IMR-90 (cell line): ENCODE results near the gene CKAP2L. TPM values are rescaled to one million over a fixed set of nuclear protein-coding genes. Genes with fewer than 3 reads are reported as not detected.

ENCODE experiments used
- ATAC-seq: fragments of 200-7000 bp; cut with Tn5 transposase; 2 replicates; pipeline ENCODE4 v1.9.1; 2020; ENCODE audit warnings: low read depth, mild to moderate bottlenecking, moderate library complexity
- BruUV-seq: library from RNA; stranded (reverse); fragments of 400-500 nt; replicated peaks from 2 replicates; lab custom pipeline; 2021; lab: Mats Ljungman, UMichigan
- CTCF ChIA-PET: fragments of 300-600 bp; formaldehyde crosslinking; extraction: SDS; loops from one replicate; lab custom pipeline; 2021; ENCODE audit warnings: antibody characterized with exemption; lab: Yijun Ruan, JAX
- POLR2A ChIA-PET: fragments of 300-600 bp; sonication (Branson Sonifier 250); formaldehyde crosslinking; loops from one replicate; lab custom pipeline; 2022; ENCODE audit warnings: antibody characterized with exemption; ENCODE audit not compliant: unreplicated experiment; lab: Charles Lee
- DNase-seq: peaks from one replicate; pipeline ENCODE4 v3.0.0; 2013
- H2AFZ ChIP-seq: replicated peaks from 2 replicates; pipeline ENCODE3; 2013; ENCODE audit warnings: low read length, mild to moderate bottlenecking; ENCODE audit not compliant: poor library complexity
- H2AK5ac ChIP-seq: 2 replicates; pipeline ENCODE4 v1.6.1; 2013; ENCODE audit warnings: low read depth, low read length, inconsistent platforms
- H2AK9ac ChIP-seq: replicated peaks from 2 replicates; pipeline ENCODE3; 2013; ENCODE audit warnings: mild to moderate bottlenecking, low read depth, low read length, moderate library complexity; ENCODE audit not compliant: poor library complexity
- H2BK120ac ChIP-seq: 2 replicates; pipeline ENCODE4 v1.6.1; 2013; ENCODE audit warnings: low read depth, low read length, inconsistent platforms
- H2BK15ac ChIP-seq: 3 replicates; pipeline ENCODE4 v1.6.1; 2013; ENCODE audit warnings: low read depth, low read length, inconsistent platforms
- H2BK20ac ChIP-seq: 2 replicates; pipeline ENCODE4 v1.6.1; 2013; ENCODE audit warnings: low read depth, mild to moderate bottlenecking, inconsistent platforms, low read length, moderate library complexity
- H2BK5ac ChIP-seq: 2 replicates; pipeline ENCODE4 v1.6.1; 2013; ENCODE audit warnings: mild to moderate bottlenecking, low read depth, low read length, inconsistent platforms; ENCODE audit not compliant: poor library complexity, severe bottlenecking
- H3K14ac ChIP-seq: replicated peaks from 2 replicates; pipeline ENCODE4 v1.6.1; 2013; ENCODE audit warnings: low read depth, low read length, inconsistent platforms
- H3K18ac ChIP-seq: 2 replicates; pipeline ENCODE4 v1.6.1; 2013; ENCODE audit warnings: low read depth, low read length, control low read depth
- H3K23ac ChIP-seq: 2 replicates; pipeline ENCODE4 v1.6.1; 2013; ENCODE audit warnings: low read depth, low read length, inconsistent platforms
- H3K27ac ChIP-seq: 2 replicates; pipeline ENCODE4 v1.5.1; 2013; ENCODE audit warnings: mild to moderate bottlenecking, control low read depth, low read length; ENCODE audit not compliant: insufficient read depth
- H3K27me3 ChIP-seq: 2 replicates; pipeline ENCODE4 v1.6.1; 2013; ENCODE audit warnings: low read length; ENCODE audit not compliant: control insufficient read depth, insufficient read depth
- H3K36me3 ChIP-seq: 2 replicates; pipeline ENCODE4 v1.6.1; 2013; ENCODE audit warnings: low read length, mixed read lengths; ENCODE audit not compliant: control insufficient read depth, insufficient read depth
- H3K4ac ChIP-seq: 2 replicates; pipeline ENCODE4 v1.6.1; 2013; ENCODE audit warnings: low read depth, low read length, inconsistent platforms
- H3K4me1 ChIP-seq: 2 replicates; pipeline ENCODE4 v1.6.1; 2013; ENCODE audit warnings: low read length, mixed read lengths; ENCODE audit not compliant: control insufficient read depth, insufficient read depth
- H3K4me2 ChIP-seq: 2 replicates; pipeline ENCODE4 v1.6.1; 2013; ENCODE audit warnings: low read depth, mild to moderate bottlenecking, control low read depth, low read length, moderate library complexity
- H3K4me3 ChIP-seq: 2 replicates; pipeline ENCODE4 v1.5.1; 2013; ENCODE audit warnings: low read depth, mild to moderate bottlenecking, control low read depth, low read length, moderate library complexity; ENCODE audit not compliant: insufficient read depth
- H3K56ac ChIP-seq: 2 replicates; pipeline ENCODE4 v1.6.1; 2013; ENCODE audit warnings: low read length, inconsistent platforms; ENCODE audit not compliant: insufficient read depth; ENCODE audit errors: extremely low read depth
- H3K79me1 ChIP-seq, 2 experiments: 2 replicates each; pipeline ENCODE4 v1.6.1; 2013; ENCODE audit warnings: low read length in 2 of 2, inconsistent platforms in 1 of 2, low read depth in 1 of 2
- H3K9ac ChIP-seq: 2 replicates; pipeline ENCODE4 v1.6.1; 2013; ENCODE audit warnings: low read depth, low read length, control low read depth
- H3K9me1 ChIP-seq: 2 replicates; pipeline ENCODE4 v1.6.1; 2013; ENCODE audit warnings: low read length, inconsistent platforms; ENCODE audit not compliant: insufficient read depth
- H3K9me3 ChIP-seq: 2 replicates; pipeline ENCODE4 v1.6.1; 2013; ENCODE audit warnings: low read length; ENCODE audit not compliant: control insufficient read depth, insufficient read depth
- H4K20me1 ChIP-seq: 2 replicates; pipeline ENCODE4 v1.6.1; 2013; ENCODE audit warnings: low read length, inconsistent platforms; ENCODE audit not compliant: insufficient read depth
- H4K5ac ChIP-seq: 2 replicates; pipeline ENCODE4 v1.6.1; 2013; ENCODE audit warnings: mild to moderate bottlenecking, low read depth, low read length, control low read depth
- H4K8ac ChIP-seq, 2 experiments: 2 replicates each; pipeline ENCODE4 v1.6.1; 2013; ENCODE audit warnings: low read depth in 2 of 2, low read length in 2 of 2, control low read depth in 1 of 2, inconsistent platforms in 1 of 2
- H4K91ac ChIP-seq: 2 replicates; pipeline ENCODE4 v1.6.1; 2013; ENCODE audit warnings: low read depth, low read length, inconsistent platforms; ENCODE audit not compliant: insufficient read depth
- BHLHE40 ChIP-seq: fragments of 150-350 bp; IDR thresholded peaks from 2 replicates; pipeline ENCODE4 v1.6.1; 2016; ENCODE audit warnings: mild to moderate bottlenecking, low read depth, low read length
- CEBPB ChIP-seq: IDR thresholded peaks from 2 replicates; pipeline ENCODE4 v1.6.1; 2012; ENCODE audit warnings: low read depth, low read length, improper control_type of control experiment
- CHD1 ChIP-seq: IDR thresholded peaks from 2 replicates; pipeline ENCODE4 v1.6.1; 2012; ENCODE audit warnings: low read depth, low read length, improper control_type of control experiment
- FOS ChIP-seq: fragments of 150-350 bp; IDR thresholded peaks from 2 replicates; pipeline ENCODE4 v1.6.1; 2016; ENCODE audit warnings: low read depth, low read length
- MAFK ChIP-seq: IDR thresholded peaks from 2 replicates; pipeline ENCODE4 v1.6.1; 2012; ENCODE audit warnings: low read depth, low read length, improper control_type of control experiment
- MAZ ChIP-seq: IDR thresholded peaks from 2 replicates; pipeline ENCODE4 v1.6.1; 2012; ENCODE audit warnings: low read depth, mild to moderate bottlenecking, low read length, improper control_type of control experiment, moderate library complexity, borderline replicate concordance
- MXI1 ChIP-seq: IDR thresholded peaks from 2 replicates; pipeline ENCODE4 v1.6.1; 2012; ENCODE audit warnings: low read depth, mild to moderate bottlenecking, low read length, moderate library complexity, borderline replicate concordance
- NFE2L2 ChIP-seq: fragments of 150-350 bp; IDR thresholded peaks from 2 replicates; pipeline ENCODE4 v1.6.1; 2016; ENCODE audit warnings: low read depth, mild to moderate bottlenecking, low read length
- POLR2A ChIP-seq: IDR thresholded peaks from 2 replicates; pipeline ENCODE4 v1.6.1; 2012; ENCODE audit warnings: mild to moderate bottlenecking, low read depth, low read length
- RAD21 ChIP-seq: IDR thresholded peaks from 2 replicates; pipeline ENCODE4 v1.6.1; 2012; ENCODE audit warnings: low read length, improper control_type of control experiment
- RCOR1 ChIP-seq: IDR thresholded peaks from 2 replicates; pipeline ENCODE4 v1.6.1; 2012; ENCODE audit warnings: mild to moderate bottlenecking, low read length, improper control_type of control experiment; ENCODE audit not compliant: insufficient replicate concordance
- RFX5 ChIP-seq: IDR thresholded peaks from 2 replicates; pipeline ENCODE4 v1.8.0; 2012; ENCODE audit warnings: low read depth, mild to moderate bottlenecking, low read length, moderate library complexity
- SMC3 ChIP-seq: fragments of 150-350 bp; IDR thresholded peaks from 2 replicates; pipeline ENCODE4 v1.6.1; 2016; ENCODE audit warnings: low read depth, mild to moderate bottlenecking, antibody characterized with exemption, low read length, moderate library complexity
- WGBS, 2 experiments: methylation state at CpG; one replicate each; pipeline versions ENCODE4 v1.1.5 to v1.1.7; 2013; ENCODE audit warnings: missing lambda C conversion rate in 2 of 2; ENCODE audit not compliant: insufficient read length in 1 of 2; ENCODE audit errors: extremely low coverage in 2 of 2; 5-methylcytosine and 5-hydroxymethylcytosine counted together
- dilution Hi-C: fragments of 300-500 bp; cut with HindIII; formaldehyde crosslinking; loops from one replicate; pipeline ENCODE4 v1.14.3; 2018; ENCODE audit warnings: low sequenced_read_pairs; ENCODE audit not compliant: unreplicated experiment
- in situ Hi-C: fragments of 300-500 bp; cut with MboI; formaldehyde crosslinking; loops from 3 replicates; pipeline ENCODE4 v1.14.3; 2019; ENCODE audit warnings: low sequenced_read_pairs, inconsistent platforms, mixed read lengths
- intact Hi-C: fragments of 100-400 bp; cut with micrococcal nuclease; formaldehyde crosslinking; loops from 2 replicates; pipeline ENCODE4 v1.10.0; 2022
- polyA plus RNA-seq, 3 experiments: library from polyadenylated mRNA; depleted of rRNA; stranded (reverse); fragments of >200 nt; gene quantifications; 2 replicates each; pipeline ENCODE4 v1.2.3, GENCODE V29; 2012; ENCODE audit warnings: low replicate concordance in 1 of 3
- total RNA-seq: library from RNA; depleted of rRNA; stranded (reverse); fragments of >200 nt; gene quantifications from 2 replicates; pipeline ENCODE4 v1.2.3, GENCODE V29; 2012
- TF ChIP-seq, protein P1 (sequence below): fragments of 150-350 bp; IDR thresholded peaks from 2 replicates; pipeline ENCODE4 v1.6.1; 2016; ENCODE audit warnings: low read depth, mild to moderate bottlenecking, low read length, moderate library complexity, borderline replicate concordance
- TF ChIP-seq, protein P2 (sequence below): conservative IDR thresholded peaks from 2 replicates; pipeline ENCODE4 v1.5.1; 2012; ENCODE audit warnings: mild to moderate bottlenecking, low read depth, low read length, improper control_type of control experiment
- TF ChIP-seq, protein P3 (sequence below): fragments of 150-350 bp; IDR thresholded peaks from 2 replicates; pipeline ENCODE4 v1.6.1; 2017; ENCODE audit warnings: mild to moderate bottlenecking, antibody characterized with exemption, low read length, low read depth

The CKAP2L gene
- total and polyA plus RNA-seq, 2 of the 4 experiments (the other 2 are of a cell fraction) = 6.4 to 9.9 TPM

DNA sequence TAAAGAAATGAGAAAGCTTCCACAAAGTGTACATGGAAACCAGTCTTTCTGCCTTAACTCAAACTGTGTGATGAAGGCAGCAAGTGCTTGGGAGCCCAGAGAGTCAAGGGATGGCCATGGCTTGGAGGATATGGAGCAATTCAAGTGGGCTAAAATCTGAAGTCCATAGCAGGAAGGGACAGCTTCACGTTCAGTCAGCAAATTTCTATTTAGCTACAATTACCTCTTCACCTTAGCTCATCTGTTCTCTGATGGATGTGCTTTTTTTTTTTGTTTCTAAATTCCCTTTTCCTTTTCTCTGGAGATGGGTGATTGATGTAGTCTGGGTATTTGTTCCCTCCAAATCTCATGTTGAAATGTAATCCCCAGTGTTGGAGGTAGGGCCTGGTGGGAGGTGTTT is 24.8 kb upstream of the CKAP2L start:
- Histone ChIP-seq H2BK20ac (no peak overlapping the region), H3K4me1 (peaks cover 2% of the 10 kb centered on the region; the same call in 1 of the 2 replicates), H3K27me3 (no peaks in the 10 kb centered on the region), H2BK15ac (no peak overlapping the region), H3K4ac (no peak overlapping the region), H3K79me1 (no peaks in the 10 kb centered on the region), H3K18ac (no peak overlapping the region), H3K9me3 (peaks cover 6% of the 10 kb centered on the region), H3K36me3 (no peaks in the 10 kb centered on the region), H4K5ac (no peak overlapping the region), H3K9ac (no peak overlapping the region), H4K91ac (no peak overlapping the region), H3K27ac (no peak overlapping the region), H3K4me3 (no peak overlapping the region), H2AFZ (no peak overlapping the region), H4K20me1 (no peaks in the 10 kb centered on the region), H2AK9ac (no peak overlapping the region), H3K14ac (no peak overlapping the region), H2BK5ac (no peak overlapping the region), H2AK5ac (peak overlapping the region; percentile 30; the same call in 1 of the 2 replicates), H3K4me2 (no peak overlapping the region), H3K56ac (no peak overlapping the region), H3K23ac (no peak overlapping the region), H3K9me1 (no peaks in the 10 kb centered on the region), H4K8ac (no peak overlapping the region), H2BK120ac (no peak overlapping the region)
- ATAC-seq (no peak), DNase-seq (no peak)
- no TSS peak for BruUV-seq
- no peak for TF ChIP-seq MXI1
- TF ChIP-seq, protein P1, sequence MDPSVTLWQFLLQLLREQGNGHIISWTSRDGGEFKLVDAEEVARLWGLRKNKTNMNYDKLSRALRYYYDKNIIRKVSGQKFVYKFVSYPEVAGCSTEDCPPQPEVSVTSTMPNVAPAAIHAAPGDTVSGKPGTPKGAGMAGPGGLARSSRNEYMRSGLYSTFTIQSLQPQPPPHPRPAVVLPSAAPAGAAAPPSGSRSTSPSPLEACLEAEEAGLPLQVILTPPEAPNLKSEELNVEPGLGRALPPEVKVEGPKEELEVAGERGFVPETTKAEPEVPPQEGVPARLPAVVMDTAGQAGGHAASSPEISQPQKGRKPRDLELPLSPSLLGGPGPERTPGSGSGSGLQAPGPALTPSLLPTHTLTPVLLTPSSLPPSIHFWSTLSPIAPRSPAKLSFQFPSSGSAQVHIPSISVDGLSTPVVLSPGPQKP = no peak
- TF ChIP-seq RAD21 = no peak
- TF ChIP-seq BHLHE40 = no peak
- no peak for TF ChIP-seq SMC3
- no peak for TF ChIP-seq MAZ
- TF ChIP-seq CEBPB = no peak
- TF ChIP-seq CHD1 = no peak
- TF ChIP-seq FOS = no peak
- TF ChIP-seq NFE2L2 = no peak
- TF ChIP-seq MAFK = no peak
- TF ChIP-seq RFX5 = no peak
- TF ChIP-seq, protein P2, sequence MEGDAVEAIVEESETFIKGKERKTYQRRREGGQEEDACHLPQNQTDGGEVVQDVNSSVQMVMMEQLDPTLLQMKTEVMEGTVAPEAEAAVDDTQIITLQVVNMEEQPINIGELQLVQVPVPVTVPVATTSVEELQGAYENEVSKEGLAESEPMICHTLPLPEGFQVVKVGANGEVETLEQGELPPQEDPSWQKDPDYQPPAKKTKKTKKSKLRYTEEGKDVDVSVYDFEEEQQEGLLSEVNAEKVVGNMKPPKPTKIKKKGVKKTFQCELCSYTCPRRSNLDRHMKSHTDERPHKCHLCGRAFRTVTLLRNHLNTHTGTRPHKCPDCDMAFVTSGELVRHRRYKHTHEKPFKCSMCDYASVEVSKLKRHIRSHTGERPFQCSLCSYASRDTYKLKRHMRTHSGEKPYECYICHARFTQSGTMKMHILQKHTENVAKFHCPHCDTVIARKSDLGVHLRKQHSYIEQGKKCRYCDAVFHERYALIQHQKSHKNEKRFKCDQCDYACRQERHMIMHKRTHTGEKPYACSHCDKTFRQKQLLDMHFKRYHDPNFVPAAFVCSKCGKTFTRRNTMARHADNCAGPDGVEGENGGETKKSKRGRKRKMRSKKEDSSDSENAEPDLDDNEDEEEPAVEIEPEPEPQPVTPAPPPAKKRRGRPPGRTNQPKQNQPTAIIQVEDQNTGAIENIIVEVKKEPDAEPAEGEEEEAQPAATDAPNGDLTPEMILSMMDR = no peak
- no peak for TF ChIP-seq POLR2A
- TF ChIP-seq, protein P3, sequence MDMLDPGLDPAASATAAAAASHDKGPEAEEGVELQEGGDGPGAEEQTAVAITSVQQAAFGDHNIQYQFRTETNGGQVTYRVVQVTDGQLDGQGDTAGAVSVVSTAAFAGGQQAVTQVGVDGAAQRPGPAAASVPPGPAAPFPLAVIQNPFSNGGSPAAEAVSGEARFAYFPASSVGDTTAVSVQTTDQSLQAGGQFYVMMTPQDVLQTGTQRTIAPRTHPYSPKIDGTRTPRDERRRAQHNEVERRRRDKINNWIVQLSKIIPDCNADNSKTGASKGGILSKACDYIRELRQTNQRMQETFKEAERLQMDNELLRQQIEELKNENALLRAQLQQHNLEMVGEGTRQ = no peak
- no peak for TF ChIP-seq RCOR1
- CTCF ChIA-PET = interaction anchor here (0.7 kb wide), 2 partner anchors 169 to 230 kb away, joined by 3 read pairs; no protein-coding TSS in a partner anchor
- POLR2A ChIA-PET = no interaction called here
- no CpG with 5 or more reads among the region's 1 CpG for WGBS, 2 experiments
- dilution Hi-C loops = no loop called here
- intact Hi-C loops = no loop called here
- in situ Hi-C loops = no loop called here
